Left lung (tissue), 10 donors: ENCODE results near the gene KASH5. TPM values are rescaled to one million over a fixed set of nuclear protein-coding genes. Genes with fewer than 3 reads are reported as not detected.

Source experiments
- ATAC-seq: fragments of 200-7000 bp; cut with Tn5 transposase; one replicate; pipeline ENCODE4 v1.9.1; 2020; ENCODE audit warnings: moderate library complexity
- DNase-seq, 4 donors: peaks; one replicate each; pipeline ENCODE4 v3.0.0-alpha.2; 2013 to 2020
- H3K27ac ChIP-seq, 2 donors: fragments of 200-600 bp; sonication (generic) in 1 of 2; one replicate each; pipeline versions ENCODE4 v1.5.0 to v1.8.0; 2020 to 2021
- H3K27me3 ChIP-seq, 2 donors: fragments of 200-600 bp; sonication (generic) in 1 of 2; one replicate each; pipeline versions ENCODE4 v1.5.0 to v1.8.0; 2020 to 2021
- H3K36me3 ChIP-seq, 2 donors: fragments of 200-600 bp; sonication (generic) in 1 of 2; one replicate each; pipeline versions ENCODE4 v1.5.0 to v1.8.0; 2020 to 2021
- H3K4me1 ChIP-seq, 2 donors: fragments of 200-600 bp; one replicate each; pipeline ENCODE4 v1.8.0; 2021
- H3K4me3 ChIP-seq, 2 donors: fragments of 200-600 bp; sonication (generic) in 1 of 2; one replicate each; pipeline versions ENCODE4 v1.5.0 to v1.8.0; 2020 to 2021; ENCODE audit warnings: mild to moderate bottlenecking in 1 of 2
- H3K9me3 ChIP-seq, 2 donors: fragments of 200-600 bp; sonication (generic) in 1 of 2; one replicate each; pipeline versions ENCODE4 v1.5.0 to v1.8.0; 2020 to 2021
- intact Hi-C, 2 donors: fragments of 100-400 bp; cut with DNase I; formaldehyde crosslinking; loops; one replicate each; pipeline versions ENCODE4 v1.11.2 to v1.14.2; 2022
- polyA plus RNA-seq, 6 donors: library from polyadenylated mRNA; unstranded; fragments of 120-200 nt; gene quantifications; one replicate each; pipeline ENCODE4 v1.2.1, GENCODE V29; 2013; ENCODE audit not compliant: insufficient read length in 6 of 6
- total RNA-seq, 2 donors: library from RNA; stranded (reverse); fragmentation: NEBNext Ultra II Directional; extraction: Animal tissue kit (Norgen Biotek cat#: 25700); gene quantifications; one replicate each; pipeline ENCODE4 v1.2.1, GENCODE V29; 2021
- TF ChIP-seq, protein P1 (sequence below), 2 donors: fragments of 200-600 bp; sonication (generic) in 1 of 2; IDR thresholded peaks; one replicate each; pipeline versions ENCODE4 v1.5.0 to v1.8.0; 2021; ENCODE audit warnings: antibody characterized with exemption in 2 of 2
- donor health status: DM: no; HTN: yes; CAD: no.
- donor health status: DM: no; HTN: no; CAD: no.

KASH5 gene
- total and polyA plus RNA-seq, 8 donors, result 0.84 to 3.6 TPM; not detected in 6

GRCh38 chr19:49465371-49465770, 77.3 kb downstream of the KASH5 start:
- DNase-seq (no peak), ATAC-seq (no peak)
- Histone ChIP-seq H3K27me3 (no peaks in the 10 kb centered on the region), H3K4me3 (no peak overlapping the region), H3K27ac (no peak overlapping the region), H3K4me1 (peaks cover 0 to 18% of the 10 kb centered on the region in 2 donors), H3K9me3 (no peaks in the 10 kb centered on the region), H3K36me3 (peaks cover 0 to 79% of the 10 kb centered on the region in 2 donors)
- intact Hi-C loops, result no loop called here
- TF ChIP-seq, protein P1, sequence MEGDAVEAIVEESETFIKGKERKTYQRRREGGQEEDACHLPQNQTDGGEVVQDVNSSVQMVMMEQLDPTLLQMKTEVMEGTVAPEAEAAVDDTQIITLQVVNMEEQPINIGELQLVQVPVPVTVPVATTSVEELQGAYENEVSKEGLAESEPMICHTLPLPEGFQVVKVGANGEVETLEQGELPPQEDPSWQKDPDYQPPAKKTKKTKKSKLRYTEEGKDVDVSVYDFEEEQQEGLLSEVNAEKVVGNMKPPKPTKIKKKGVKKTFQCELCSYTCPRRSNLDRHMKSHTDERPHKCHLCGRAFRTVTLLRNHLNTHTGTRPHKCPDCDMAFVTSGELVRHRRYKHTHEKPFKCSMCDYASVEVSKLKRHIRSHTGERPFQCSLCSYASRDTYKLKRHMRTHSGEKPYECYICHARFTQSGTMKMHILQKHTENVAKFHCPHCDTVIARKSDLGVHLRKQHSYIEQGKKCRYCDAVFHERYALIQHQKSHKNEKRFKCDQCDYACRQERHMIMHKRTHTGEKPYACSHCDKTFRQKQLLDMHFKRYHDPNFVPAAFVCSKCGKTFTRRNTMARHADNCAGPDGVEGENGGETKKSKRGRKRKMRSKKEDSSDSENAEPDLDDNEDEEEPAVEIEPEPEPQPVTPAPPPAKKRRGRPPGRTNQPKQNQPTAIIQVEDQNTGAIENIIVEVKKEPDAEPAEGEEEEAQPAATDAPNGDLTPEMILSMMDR (IDR thresholded peaks at IDR 0.05), result no peak

Other genes with a start within 250 kb of the KASH5 start
- gene HRC, start 232.9 kb upstream of the KASH5 start, total RNA-seq, result 1 to 10 TPM in 1 of 2 donors, under 1 TPM in 1; 0.26 to 1.5 TPM
- gene HRC, start 232.9 kb upstream of the KASH5 start, polyA plus RNA-seq, result 10 to 100 TPM in 4 of 6 donors, 1 to 10 TPM in 2; 8.4 to 16.4 (median 11.1) TPM
- 10 to 100 TPM; 32.5 to 61.7 TPM for gene TRPM4, start 230.5 kb upstream of the KASH5 start, total RNA-seq
- 10 to 100 TPM; 14.3 to 39.7 (median 26.2) TPM for gene TRPM4, start 230.5 kb upstream of the KASH5 start, polyA plus RNA-seq
- 1 to 10 TPM in 1 of 2 donors, under 1 TPM in 1; 0.52 to 1.0 TPM for gene SLC6A16, start 63.1 kb upstream of the KASH5 start, total RNA-seq
- gene SLC6A16, start 63.1 kb upstream of the KASH5 start, polyA plus RNA-seq, result 1 to 10 TPM; 2.5 to 6.2 (median 4.3) TPM
- 10 to 100 TPM; 59.0 to 83.2 TPM for gene CD37, start 52.8 kb upstream of the KASH5 start, total RNA-seq
- gene CD37, start 52.8 kb upstream of the KASH5 start, polyA plus RNA-seq, result 10 to 100 TPM; 36.5 to 55.9 (median 52.4) TPM
- 10 to 100 TPM; 36.3 to 50.5 TPM for gene TEAD2, start 25.8 kb upstream of the KASH5 start, total RNA-seq
- gene TEAD2, start 25.8 kb upstream of the KASH5 start, polyA plus RNA-seq, result 100 to 1,000 TPM; 108 to 136 (median 123) TPM
- gene DKKL1, start 24.4 kb upstream of the KASH5 start, total RNA-seq, result 1 to 10 TPM in 1 of 2 donors, not detected in 1; 1.0 TPM
- gene DKKL1, start 24.4 kb upstream of the KASH5 start, polyA plus RNA-seq, result 1 to 10 TPM; 3.4 to 5.5 (median 4.6) TPM
- gene PTH2, start 35.2 kb downstream of the KASH5 start, total RNA-seq, result not detected
- not detected for gene PTH2, start 35.2 kb downstream of the KASH5 start, polyA plus RNA-seq
- not detected for gene GFY, start 37.1 kb downstream of the KASH5 start, total RNA-seq
- gene GFY, start 37.1 kb downstream of the KASH5 start, polyA plus RNA-seq, result not detected
- under 1 TPM; 0.29 to 0.34 TPM for gene SLC17A7, start 53.3 kb downstream of the KASH5 start, total RNA-seq
- under 1 TPM; 0.21 to 0.70 (median 0.36) TPM for gene SLC17A7, start 53.3 kb downstream of the KASH5 start, polyA plus RNA-seq
- gene PIH1D1, start 63.6 kb downstream of the KASH5 start, total RNA-seq, result 10 to 100 TPM; 54.4 to 78.5 TPM
- gene PIH1D1, start 63.6 kb downstream of the KASH5 start, polyA plus RNA-seq, result 10 to 100 TPM; 73.6 to 93.2 (median 79.6) TPM
- gene ALDH16A1, start 65.0 kb downstream of the KASH5 start, total RNA-seq, result 10 to 100 TPM; 29.3 to 54.2 TPM
- gene ALDH16A1, start 65.0 kb downstream of the KASH5 start, polyA plus RNA-seq, result 10 to 100 TPM; 12.6 to 18.3 (median 16.5) TPM
- gene FLT3LG, start 86.0 kb downstream of the KASH5 start, total RNA-seq, result 10 to 100 TPM in 1 of 2 donors, 1 to 10 TPM in 1; 6.8 to 10.1 TPM
- 1 to 10 TPM; 6.7 to 9.7 (median 7.4) TPM for gene FLT3LG, start 86.0 kb downstream of the KASH5 start, polyA plus RNA-seq
- gene RPL13A, start 99.4 kb downstream of the KASH5 start, total RNA-seq, result 1,000 to 10,000 TPM; 1,924 to 2,053 TPM
- gene RPL13A, start 99.4 kb downstream of the KASH5 start, polyA plus RNA-seq, result 1,000 to 10,000 TPM; 3,217 to 4,076 (median 3,655) TPM
- gene RPS11, start 108.2 kb downstream of the KASH5 start, total RNA-seq, result 1,000 to 10,000 TPM; 1,463 to 1,657 TPM
- 1,000 to 10,000 TPM; 3,128 to 3,903 (median 3,649) TPM for gene RPS11, start 108.2 kb downstream of the KASH5 start, polyA plus RNA-seq
- gene FCGRT, start 124.4 kb downstream of the KASH5 start, total RNA-seq, result 100 to 1,000 TPM; 283 to 288 TPM
- 100 to 1,000 TPM; 287 to 382 (median 307) TPM for gene FCGRT, start 124.4 kb downstream of the KASH5 start, polyA plus RNA-seq
- 10 to 100 TPM; 55.4 to 65.3 TPM for gene RCN3, start 139.8 kb downstream of the KASH5 start, total RNA-seq
- gene RCN3, start 139.8 kb downstream of the KASH5 start, polyA plus RNA-seq, result 10 to 100 TPM; 17.1 to 42.5 (median 22.4) TPM
- 10 to 100 TPM; 40.8 to 45.0 TPM for gene NOSIP, start 192.3 kb downstream of the KASH5 start, total RNA-seq
- 10 to 100 TPM; 56.6 to 67.9 (median 63.6) TPM for gene NOSIP, start 192.3 kb downstream of the KASH5 start, polyA plus RNA-seq
- 10 to 100 TPM in 1 of 2 donors, 1 to 10 TPM in 1; 7.6 to 13.6 TPM for gene PRRG2, start 193.1 kb downstream of the KASH5 start, total RNA-seq
- 1 to 10 TPM; 3.8 to 6.8 (median 5.1) TPM for gene PRRG2, start 193.1 kb downstream of the KASH5 start, polyA plus RNA-seq
- 10 to 100 TPM; 26.1 to 26.7 TPM for gene PRR12, start 202.9 kb downstream of the KASH5 start, total RNA-seq
- 10 to 100 TPM; 21.4 to 33.7 (median 27.0) TPM for gene PRR12, start 202.9 kb downstream of the KASH5 start, polyA plus RNA-seq